ENCODE measurements around the gene RABGAP1L. TPM values are rescaled to one million over a fixed set of nuclear protein-coding genes. Genes with fewer than 3 reads are reported as not detected.

Gene RABGAP1L
- total RNA-seq, 4 donors from 2014 or later: 42.4 to 74.5 (median 49.1) TPM

DNA sequence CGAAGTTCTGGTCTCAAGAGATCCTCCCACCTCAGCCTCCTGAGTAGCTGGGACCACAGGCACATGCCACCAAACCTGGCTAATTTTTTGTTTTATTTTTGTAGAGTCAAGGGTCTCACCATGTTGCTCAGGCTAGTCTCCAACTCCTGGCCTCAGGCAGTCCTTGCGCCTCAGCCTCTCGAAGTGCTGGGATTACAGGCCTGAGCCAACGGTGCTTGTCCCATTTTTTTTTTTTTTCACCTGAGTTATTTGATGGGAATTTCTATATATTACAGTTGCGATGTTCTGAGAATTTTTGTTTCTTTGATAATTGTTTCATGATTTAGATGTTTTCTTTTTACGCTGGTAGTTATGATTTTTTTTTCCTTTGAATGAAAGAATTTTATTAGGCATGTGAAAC is 2.5 kb downstream of the RABGAP1L start:
- 92 to 98% methylated on average over 6 of the region's 6 CpGs for WGBS, 2 donors
- peaks cover 0 to 41% (median 2%) of the 10 kb centered on the region in 4 donors for H3K4me1 ChIP-seq
- H3K4me3 ChIP-seq: no peak overlapping the region
- H3K27ac ChIP-seq: no peak overlapping the region
- H3K9me3 ChIP-seq: no peaks in the 10 kb centered on the region
- no peaks in the 10 kb centered on the region for H3K36me3 ChIP-seq
- H3K27me3 ChIP-seq: no peaks in the 10 kb centered on the region
- TF ChIP-seq POLR2A (IDR thresholded peaks at IDR 0.05) (no peak), EP300 (IDR thresholded peaks at IDR 0.05) (no peak)
- TF ChIP-seq, protein P1, sequence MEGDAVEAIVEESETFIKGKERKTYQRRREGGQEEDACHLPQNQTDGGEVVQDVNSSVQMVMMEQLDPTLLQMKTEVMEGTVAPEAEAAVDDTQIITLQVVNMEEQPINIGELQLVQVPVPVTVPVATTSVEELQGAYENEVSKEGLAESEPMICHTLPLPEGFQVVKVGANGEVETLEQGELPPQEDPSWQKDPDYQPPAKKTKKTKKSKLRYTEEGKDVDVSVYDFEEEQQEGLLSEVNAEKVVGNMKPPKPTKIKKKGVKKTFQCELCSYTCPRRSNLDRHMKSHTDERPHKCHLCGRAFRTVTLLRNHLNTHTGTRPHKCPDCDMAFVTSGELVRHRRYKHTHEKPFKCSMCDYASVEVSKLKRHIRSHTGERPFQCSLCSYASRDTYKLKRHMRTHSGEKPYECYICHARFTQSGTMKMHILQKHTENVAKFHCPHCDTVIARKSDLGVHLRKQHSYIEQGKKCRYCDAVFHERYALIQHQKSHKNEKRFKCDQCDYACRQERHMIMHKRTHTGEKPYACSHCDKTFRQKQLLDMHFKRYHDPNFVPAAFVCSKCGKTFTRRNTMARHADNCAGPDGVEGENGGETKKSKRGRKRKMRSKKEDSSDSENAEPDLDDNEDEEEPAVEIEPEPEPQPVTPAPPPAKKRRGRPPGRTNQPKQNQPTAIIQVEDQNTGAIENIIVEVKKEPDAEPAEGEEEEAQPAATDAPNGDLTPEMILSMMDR (IDR thresholded peaks at IDR 0.05): no peak
- DNase-seq (ENCODE audit: low spot score in 2 of 2): no peak

DNA sequence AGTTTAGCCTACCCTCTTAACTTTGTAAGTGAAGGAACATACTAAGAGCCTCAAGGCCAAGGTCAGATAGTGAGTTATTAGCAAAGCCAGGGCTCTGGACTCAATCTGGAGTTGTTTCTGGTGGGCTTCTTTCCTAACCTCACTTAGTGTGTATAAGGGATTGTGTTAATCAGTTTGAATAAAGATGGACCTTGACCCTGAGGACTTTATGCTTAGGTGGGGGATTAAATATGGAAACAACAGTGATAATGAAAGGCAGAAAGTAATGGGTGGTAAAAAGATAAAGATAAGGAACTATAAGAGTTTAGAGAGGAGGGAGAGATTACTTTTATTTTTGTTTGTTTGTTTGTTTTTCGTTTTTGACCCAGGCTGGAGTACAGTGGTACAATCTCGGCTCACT is 5.5 kb downstream of the RABGAP1L start:
- peaks cover 0 to 34% (median 2%) of the 10 kb centered on the region in 4 donors for H3K4me1 ChIP-seq
- no peaks in the 10 kb centered on the region for H3K27me3 ChIP-seq
- no peaks in the 10 kb centered on the region for H3K36me3 ChIP-seq
- no peak overlapping the region for H3K4me3 ChIP-seq
- DNase-seq (ENCODE audit: low spot score in 2 of 2): no peak
- TF ChIP-seq POLR2A (IDR thresholded peaks at IDR 0.05): no peak
- no peak for TF ChIP-seq EP300 (IDR thresholded peaks at IDR 0.05)
- TF ChIP-seq, protein P1 (IDR thresholded peaks at IDR 0.05): no peak
- no peaks in the 10 kb centered on the region for H3K9me3 ChIP-seq
- H3K27ac ChIP-seq: no peak overlapping the region
- WGBS, 2 donors: 93 to 97% methylated on average over 2 of the region's 2 CpGs

DNA sequence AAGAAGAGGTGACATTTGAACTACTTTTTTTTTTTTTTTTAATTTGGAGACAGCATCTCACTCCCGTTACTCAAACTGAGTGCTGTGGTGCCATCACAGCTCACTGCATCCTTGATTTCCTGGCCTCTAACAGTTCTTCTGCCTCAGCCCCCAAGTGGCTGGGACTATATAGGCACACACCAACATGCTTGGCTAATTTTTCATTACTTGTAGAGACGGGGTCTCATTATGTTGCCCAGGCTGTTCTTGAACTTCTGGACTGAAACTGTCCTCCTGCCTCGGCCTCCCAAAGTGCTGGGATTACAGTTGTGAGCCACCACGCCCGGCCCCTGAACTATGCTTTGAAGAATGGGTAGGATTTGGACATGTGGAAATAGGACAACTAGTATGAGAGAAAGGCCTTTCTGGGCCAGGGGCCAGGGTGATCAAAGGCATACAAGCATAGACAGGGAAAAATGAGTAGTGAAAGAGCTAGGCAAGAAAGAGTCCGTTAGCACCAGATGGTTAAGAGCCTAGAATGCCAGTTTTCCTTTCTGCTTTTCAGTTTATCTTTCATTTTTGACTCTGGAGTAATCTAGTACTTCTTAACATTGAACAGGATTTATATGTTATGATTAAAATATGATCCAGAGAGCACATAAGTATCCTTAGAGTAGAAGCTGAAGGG is 6.3 kb downstream of the RABGAP1L start:
- peak; percentile 18 to 37 for DNase-seq (ENCODE audit: low spot score in 2 of 2)
- H3K4me1 ChIP-seq: peaks cover 0 to 28% (median 2%) of the 10 kb centered on the region in 4 donors
- no peak for TF ChIP-seq EP300 (IDR thresholded peaks at IDR 0.05)
- TF ChIP-seq, protein P1 (IDR thresholded peaks at IDR 0.05): no peak
- TF ChIP-seq POLR2A (IDR thresholded peaks at IDR 0.05): no peak
- H3K36me3 ChIP-seq: no peaks in the 10 kb centered on the region
- peak overlapping the region in 2 of 4 donors; percentile 46 to 48 for H3K27ac ChIP-seq
- 85 to 87% methylated on average over 6 of the region's 6 CpGs for WGBS, 2 donors
- H3K27me3 ChIP-seq: no peaks in the 10 kb centered on the region
- H3K9me3 ChIP-seq: no peaks in the 10 kb centered on the region
- H3K4me3 ChIP-seq: no peak overlapping the region

DNA sequence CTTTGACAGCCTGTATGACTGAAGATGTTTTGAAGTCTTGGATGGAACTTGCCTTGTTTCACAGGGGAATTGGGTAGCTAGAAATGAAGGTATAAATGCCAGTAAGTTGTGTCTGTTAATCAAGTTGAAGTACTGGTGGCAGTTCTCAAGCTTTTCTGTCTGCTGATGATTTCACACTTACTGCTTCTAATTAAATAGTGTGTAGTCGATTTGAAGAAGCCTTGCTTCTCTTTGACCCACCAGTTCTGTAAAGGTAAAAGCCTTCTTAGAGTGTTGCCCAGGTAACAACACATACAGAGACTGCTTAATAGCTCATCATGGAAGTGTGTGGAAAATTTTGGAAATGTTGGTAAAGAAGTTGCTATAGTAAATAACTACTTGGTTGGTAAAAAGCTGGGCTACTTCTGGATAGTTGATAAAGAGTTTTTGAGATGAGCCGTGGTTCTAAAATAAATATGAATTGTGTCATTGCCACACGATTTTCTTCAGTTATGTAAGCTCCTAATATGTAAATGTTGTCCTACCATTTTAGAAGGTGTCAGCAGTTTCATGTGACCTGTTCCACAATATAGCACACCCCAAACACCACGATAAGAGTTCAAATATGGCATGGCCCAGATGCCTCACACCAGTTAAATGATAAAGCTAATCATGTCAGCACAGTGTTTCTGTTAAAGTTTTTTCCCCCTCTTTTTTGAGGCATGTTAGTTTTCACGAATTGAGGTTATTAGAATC is 7.4 kb downstream of the RABGAP1L start:
- 70 to 82% methylated on average over 5 of the region's 5 CpGs for WGBS, 2 donors

More for the DNA sequence above, 7.4 kb downstream of the RABGAP1L start:
- Histone ChIP-seq H3K27ac (peak overlapping the region in 2 of 4 donors; percentile 21 to 48), H3K36me3 (no peaks in the 10 kb centered on the region), H3K27me3 (no peaks in the 10 kb centered on the region), H3K9me3 (no peaks in the 10 kb centered on the region), H3K4me3 (no peak overlapping the region), H3K4me1 (peaks cover 0 to 18% (median 2%) of the 10 kb centered on the region in 4 donors)
- TF ChIP-seq EP300 (IDR thresholded peaks at IDR 0.05) (no peak), POLR2A (IDR thresholded peaks at IDR 0.05) (no peak)
- TF ChIP-seq, protein P1 (IDR thresholded peaks at IDR 0.05): no peak
- DNase-seq (ENCODE audit: low spot score in 2 of 2): no peak
